Keratinocyte (primary cell): ENCODE measurements around the gene SHISA9. TPM values are rescaled to one million over a fixed set of nuclear protein-coding genes. Genes with fewer than 3 reads are reported as not detected.

Experiments
- DNase-seq: peaks from one replicate; pipeline ENCODE4 v3.0.0-alpha.2; 2011; ENCODE audit warnings: low read depth, missing footprints, low spot score
- FAIRE-seq: peaks from 2 replicates; lab custom pipeline; 2011; peaks lifted over from hg19 to GRCh38; lab: Jason Lieb, UNC
- H2AFZ ChIP-seq: 2 replicates; pipeline ENCODE4 v1.6.0; 2012; ENCODE audit warnings: low read length, control low read depth, inconsistent platforms; ENCODE audit not compliant: control insufficient read depth
- H3K27ac ChIP-seq: 2 replicates; pipeline ENCODE4 v1.5.1; 2011; ENCODE audit warnings: low read length; ENCODE audit not compliant: control insufficient read depth, insufficient read depth
- H3K27me3 ChIP-seq: 3 replicates; pipeline ENCODE4 v1.6.0; 2011; ENCODE audit warnings: low read length; ENCODE audit not compliant: control insufficient read depth, insufficient read depth; ENCODE audit errors: extremely low read depth
- H3K36me3 ChIP-seq, 2 experiments: 2 replicates in 1 of 2; 3 replicates in 1 of 2; pipeline ENCODE4 v1.5.1; 2011; ENCODE audit warnings: low read length in 2 of 2, mild to moderate bottlenecking in 1 of 2; ENCODE audit not compliant: control insufficient read depth in 2 of 2, insufficient read depth in 2 of 2; ENCODE audit errors: extremely low read depth in 1 of 2
- H3K4me1 ChIP-seq: 3 replicates; pipeline ENCODE4 v1.5.1; 2011; ENCODE audit warnings: low read length; ENCODE audit not compliant: control insufficient read depth, insufficient read depth; ENCODE audit errors: extremely low read depth
- H3K4me2 ChIP-seq: 3 replicates; pipeline ENCODE4 v1.6.0; 2011; ENCODE audit warnings: low read depth, low read length; ENCODE audit not compliant: control insufficient read depth, insufficient read depth; ENCODE audit errors: extremely low read depth
- H3K4me3 ChIP-seq, 3 experiments: fragments of 200-600 bp in 1 of 3; sonication (generic) in 1 of 3; 2 replicates in 2 of 3; 3 replicates in 1 of 3; pipeline ENCODE4 v1.5.1; 2011 to 2016; ENCODE audit warnings: low read length in 3 of 3, mild to moderate bottlenecking in 3 of 3, control low read depth in 2 of 3, inconsistent platforms in 1 of 3, low read depth in 1 of 3, mixed read lengths in 1 of 3, mixed run types in 1 of 3, moderate library complexity in 1 of 3; ENCODE audit not compliant: control insufficient read depth in 2 of 3, insufficient read depth in 2 of 3; ENCODE audit errors: extremely low read depth in 1 of 3
- H3K79me2 ChIP-seq: 2 replicates; pipeline ENCODE4 v1.6.0; 2012; ENCODE audit warnings: low read length; ENCODE audit not compliant: control insufficient read depth, insufficient read depth
- H3K9ac ChIP-seq: 3 replicates; pipeline ENCODE4 v1.6.0; 2011; ENCODE audit warnings: low read length; ENCODE audit not compliant: control insufficient read depth, insufficient read depth; ENCODE audit errors: extremely low read depth
- H3K9me1 ChIP-seq: 3 replicates; pipeline ENCODE4 v1.6.0; 2011; ENCODE audit warnings: low read length; ENCODE audit not compliant: control insufficient read depth, insufficient read depth; ENCODE audit errors: extremely low read depth
- H3K9me3 ChIP-seq: 2 replicates; pipeline ENCODE4 v1.5.1; 2012; ENCODE audit warnings: low read depth, low read length; ENCODE audit not compliant: control insufficient read depth
- H4K20me1 ChIP-seq: 3 replicates; pipeline ENCODE4 v1.6.0; 2011; ENCODE audit warnings: low read length; ENCODE audit not compliant: control insufficient read depth, insufficient read depth; ENCODE audit errors: extremely low read depth
- EZH2 ChIP-seq: IDR thresholded peaks from one replicate; pipeline ENCODE4 v1.6.1; 2012; ENCODE audit warnings: inconsistent platforms, mild to moderate bottlenecking, low read length, moderate library complexity
- dilution Hi-C: fragments of 300-500 bp; cut with MboI; formaldehyde crosslinking; loops from one replicate; pipeline ENCODE4 v1.7.0; 2020; ENCODE audit warnings: low sequenced_read_pairs; ENCODE audit not compliant: extremely low pct_ligation_motif_present
- polyA plus RNA-seq, 5 experiments: library from polyadenylated mRNA; depleted of rRNA in 3 of 5; stranded (reverse) in 3 of 5; stranded (forward) in 1 of 5; unstranded in 1 of 5; fragments of >200 nt; gene quantifications; 1 replicate in 1 of 5; 2 replicates in 3 of 5; 3 replicates in 1 of 5; pipeline versions ENCODE4 v1.2.1 to v1.2.3, GENCODE V29; 2011 to 2012; ENCODE audit warnings: missing spikeins in 2 of 5, low read depth in 1 of 5, low replicate concordance in 1 of 5
- TF ChIP-seq, protein P1 (sequence below), 3 experiments: IDR thresholded peaks in 1 of 3; conservative IDR thresholded peaks in 1 of 3; optimal IDR thresholded peaks in 1 of 3; 2 replicates in 2 of 3; 3 replicates in 1 of 3; pipeline versions ENCODE3 to v1.5.1; 2011; ENCODE audit warnings: low read length in 3 of 3, mild to moderate bottlenecking in 3 of 3, moderate library complexity in 2 of 3, control low read depth in 1 of 3, inconsistent platforms in 1 of 3; ENCODE audit not compliant: insufficient read depth in 2 of 3; ENCODE audit errors: extremely low read depth in 1 of 3

SHISA9 gene
- polyA plus RNA-seq, 1 donor (not counting 4 experiments of a cell fraction or from before 2014, with no cell fraction given): 0.28 TPM

- FAIRE-seq: no peak
- H3K4me2 ChIP-seq: no peak overlapping the region
- dilution Hi-C loops: no loop called here
These were observed 93.0 kb downstream of the SHISA9 start for GRCh38 chr16:12994402-12994801.

GRCh38 chr16:12995721-12996372, 94.4 kb downstream of the SHISA9 start:
- Histone ChIP-seq H3K9ac (no peak overlapping the region), H3K9me1 (no peaks in the 10 kb centered on the region), H3K4me1 (no peaks in the 10 kb centered on the region), H3K27me3 (no peaks in the 10 kb centered on the region), H4K20me1 (no peaks in the 10 kb centered on the region), H2AFZ (no peak overlapping the region), H3K9me3 (no peaks in the 10 kb centered on the region), H3K79me2 (no peaks in the 10 kb centered on the region), H3K36me3 (no peaks in the 10 kb centered on the region), H3K4me2 (no peak overlapping the region), H3K27ac (no peak overlapping the region), H3K4me3 (no peak overlapping the region)
- dilution Hi-C loops: no loop called here
- DNase-seq (no peak), FAIRE-seq (no peak)
- no peak for TF ChIP-seq EZH2
- TF ChIP-seq, protein P1, sequence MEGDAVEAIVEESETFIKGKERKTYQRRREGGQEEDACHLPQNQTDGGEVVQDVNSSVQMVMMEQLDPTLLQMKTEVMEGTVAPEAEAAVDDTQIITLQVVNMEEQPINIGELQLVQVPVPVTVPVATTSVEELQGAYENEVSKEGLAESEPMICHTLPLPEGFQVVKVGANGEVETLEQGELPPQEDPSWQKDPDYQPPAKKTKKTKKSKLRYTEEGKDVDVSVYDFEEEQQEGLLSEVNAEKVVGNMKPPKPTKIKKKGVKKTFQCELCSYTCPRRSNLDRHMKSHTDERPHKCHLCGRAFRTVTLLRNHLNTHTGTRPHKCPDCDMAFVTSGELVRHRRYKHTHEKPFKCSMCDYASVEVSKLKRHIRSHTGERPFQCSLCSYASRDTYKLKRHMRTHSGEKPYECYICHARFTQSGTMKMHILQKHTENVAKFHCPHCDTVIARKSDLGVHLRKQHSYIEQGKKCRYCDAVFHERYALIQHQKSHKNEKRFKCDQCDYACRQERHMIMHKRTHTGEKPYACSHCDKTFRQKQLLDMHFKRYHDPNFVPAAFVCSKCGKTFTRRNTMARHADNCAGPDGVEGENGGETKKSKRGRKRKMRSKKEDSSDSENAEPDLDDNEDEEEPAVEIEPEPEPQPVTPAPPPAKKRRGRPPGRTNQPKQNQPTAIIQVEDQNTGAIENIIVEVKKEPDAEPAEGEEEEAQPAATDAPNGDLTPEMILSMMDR (optimal IDR thresholded peaks at IDR 0.05 in 1 of 3, IDR thresholded peaks at IDR 0.05 in 1 of 3, conservative IDR thresholded peaks at IDR 0.05 in 1 of 3; ENCODE audit: extremely low read depth in 1 of 3, insufficient read depth in 2 of 3, low read length in 3 of 3): no peak

More at GRCh38 chr16:12994402-12994801, 93.0 kb downstream of the SHISA9 start:
- TF ChIP-seq, protein P1 (optimal IDR thresholded peaks at IDR 0.05 in 1 of 3, IDR thresholded peaks at IDR 0.05 in 1 of 3, conservative IDR thresholded peaks at IDR 0.05 in 1 of 3; ENCODE audit: extremely low read depth in 1 of 3, insufficient read depth in 2 of 3, low read length in 3 of 3): no peak
- no peak for TF ChIP-seq EZH2
- no peak overlapping the region for H3K9ac ChIP-seq
- no peaks in the 10 kb centered on the region for H3K36me3 ChIP-seq
- DNase-seq: no peak
- H3K27me3 ChIP-seq: no peaks in the 10 kb centered on the region
- no peak overlapping the region for H3K27ac ChIP-seq
- H2AFZ ChIP-seq: no peak overlapping the region
- no peak overlapping the region for H3K4me3 ChIP-seq
- no peaks in the 10 kb centered on the region for H3K9me1 ChIP-seq
- H4K20me1 ChIP-seq: no peaks in the 10 kb centered on the region
- no peaks in the 10 kb centered on the region for H3K79me2 ChIP-seq
- no peaks in the 10 kb centered on the region for H3K9me3 ChIP-seq
- no peaks in the 10 kb centered on the region for H3K4me1 ChIP-seq
